K562 (cell line): ENCODE data around the gene TPX2. TPM values are rescaled to one million over a fixed set of nuclear protein-coding genes. Genes with fewer than 3 reads are reported as not detected.

Experiments used
- ATAC-seq: fragments of 200-7000 bp; cut with Tn5 transposase; 3 replicates; pipeline ENCODE4 v1.9.1; 2020; ENCODE audit warnings: moderate library complexity
- BruUV-seq: library from RNA; stranded (reverse); fragments of 400-500 nt; replicated peaks from 2 replicates; lab custom pipeline; 2021; lab: Mats Ljungman, UMichigan
- CTCF ChIA-PET: fragments of 300-600 bp; formaldehyde crosslinking; extraction: SDS; loops from one replicate; lab custom pipeline; 2021; ENCODE audit warnings: low intra/inter-chr PET ratio; lab: Yijun Ruan, JAX
- POLR2A ChIA-PET: fragments of 300-600, 350-650 bp; sonication (Branson Sonifier 250); formaldehyde crosslinking; extraction: SDS; loops from one replicate; lab custom pipeline; 2021; ENCODE audit warnings: antibody characterized with exemption, inconsistent platforms; lab: Yijun Ruan, JAX
- DNase-seq, 4 experiments: peaks; one replicate each; pipeline versions ENCODE4 v3.0.0 to v3.0.0-alpha.2; 2011 to 2018; ENCODE audit warnings: low spot score in 3 of 4, mixed read lengths in 3 of 4; ENCODE audit errors: extremely low read depth in 1 of 4
- FAIRE-seq: peaks from 2 replicates; lab custom pipeline; 2011; peaks lifted over from hg19 to GRCh38; lab: Jason Lieb, UNC
- H2AFZ ChIP-seq: 2 replicates; pipeline ENCODE4 v1.6.0; 2011; ENCODE audit warnings: low read depth, low read length, control low read depth, inconsistent platforms
- H3K27ac ChIP-seq: fragments of 200-600 bp; 3 replicates; pipeline ENCODE4 v1.8.0; 2011; ENCODE audit warnings: low read depth, mild to moderate bottlenecking, control low read depth, inconsistent platforms, low read length, moderate library complexity, mixed read lengths; ENCODE audit errors: extremely low read depth
- H3K27me3 ChIP-seq, 2 experiments: fragments of 300-600 bp in 1 of 2; 2 replicates in 1 of 2; 3 replicates in 1 of 2; pipeline versions ENCODE4 v1.6.0 to v1.8.0; 2011; ENCODE audit warnings: inconsistent platforms in 2 of 2, low read length in 2 of 2, mild to moderate bottlenecking in 1 of 2, mixed read lengths in 1 of 2, moderate library complexity in 1 of 2; ENCODE audit not compliant: control insufficient read depth in 2 of 2, insufficient read depth in 2 of 2
- H3K36me3 ChIP-seq: fragments of 300-600 bp; 3 replicates; pipeline ENCODE4 v1.8.0; 2011; ENCODE audit warnings: mild to moderate bottlenecking, low read length, inconsistent platforms; ENCODE audit not compliant: control insufficient read depth, insufficient read depth
- H3K4me1 ChIP-seq, 2 experiments: fragments of 200-600 bp in 1 of 2; replicated peaks in 1 of 2; 2 replicates in 1 of 2; 3 replicates in 1 of 2; pipeline versions ENCODE4 v1.5.1 to v1.8.0; 2011; ENCODE audit warnings: inconsistent platforms in 2 of 2, low read length in 2 of 2, mild to moderate bottlenecking in 1 of 2, mixed read lengths in 1 of 2, moderate library complexity in 1 of 2; ENCODE audit not compliant: control insufficient read depth in 2 of 2, insufficient read depth in 2 of 2
- H3K4me2 ChIP-seq: 2 replicates; pipeline ENCODE4 v1.6.1; 2011; ENCODE audit warnings: low read length, control low read depth, inconsistent platforms, mixed read lengths; ENCODE audit not compliant: insufficient read depth
- H3K4me3 ChIP-seq: fragments of 200-600 bp; sonication (generic), shearing (Covaris generic); 2 replicates; pipeline ENCODE4 v1.5.1; 2016; ENCODE audit warnings: control low read depth, inconsistent platforms
- H3K79me2 ChIP-seq: fragments of 200-600 bp; 3 replicates; pipeline ENCODE4 v1.8.0; 2011; ENCODE audit warnings: low read length, inconsistent platforms; ENCODE audit not compliant: control insufficient read depth, insufficient read depth
- H3K9ac ChIP-seq, 2 experiments: 2 replicates each; pipeline versions ENCODE4 v1.6.0 to v1.6.1; 2011; ENCODE audit warnings: low read depth in 2 of 2, low read length in 2 of 2, control low read depth in 1 of 2, inconsistent platforms in 1 of 2, mild to moderate bottlenecking in 1 of 2, mixed read lengths in 1 of 2; ENCODE audit not compliant: insufficient read depth in 1 of 2
- H3K9me1 ChIP-seq: one replicate; pipeline ENCODE4 v1.6.0; 2011; ENCODE audit warnings: inconsistent platforms, mild to moderate bottlenecking, low read length, moderate library complexity; ENCODE audit not compliant: control insufficient read depth, insufficient read depth
- H3K9me3 ChIP-seq: replicated peaks from 2 replicates; pipeline ENCODE4 v1.5.1; 2011; ENCODE audit warnings: low read depth, low read length, inconsistent platforms; ENCODE audit not compliant: control insufficient read depth, insufficient read depth
- H4K20me1 ChIP-seq: replicated peaks from 2 replicates; pipeline ENCODE4 v1.6.1; 2011; ENCODE audit warnings: low read length, inconsistent platforms, mixed read lengths; ENCODE audit not compliant: control insufficient read depth, insufficient read depth
- CREB1 ChIP-seq, 2 experiments: sonication (generic) in 1 of 2; formaldehyde crosslinking in 1 of 2; IDR thresholded peaks; 2 replicates each; pipeline versions ENCODE4 v1.6.1 to v1.8.0; 2012 to 2022; ENCODE audit warnings: inconsistent platforms in 1 of 2, mild to moderate bottlenecking in 1 of 2, missing genetic modification reagents in 1 of 2, moderate library complexity in 1 of 2
- ELF2 ChIP-seq: fragments of 250-450 bp; sonication (Bioruptor Pico); IDR thresholded peaks from 2 replicates; pipeline ENCODE4 v1.5.0; 2021; ENCODE audit warnings: mild to moderate bottlenecking
- MAZ ChIP-seq, 2 experiments: fragments of 450-650 bp in 1 of 2; sonication (generic) in 1 of 2; formaldehyde crosslinking; IDR thresholded peaks in 1 of 2; conservative IDR thresholded peaks in 1 of 2; 2 replicates each; pipeline versions ENCODE4 v1.4.0 to v1.5.0; 2020; ENCODE audit warnings: mild to moderate bottlenecking in 1 of 2, missing genetic modification reagents in 1 of 2
- MBD2 ChIP-seq: sonication (generic); IDR thresholded peaks from 2 replicates; pipeline ENCODE4 v1.6.1; 2016; ENCODE audit warnings: low read depth, borderline replicate concordance
- NFATC3 ChIP-seq: fragments of 450-650 bp; IDR thresholded peaks from 2 replicates; pipeline ENCODE4 v1.6.1; 2017; ENCODE audit warnings: mild to moderate bottlenecking
- NONO ChIP-seq, 2 experiments: fragments of 200-400 bp in 1 of 2; fragments of 450-650 bp in 1 of 2; formaldehyde crosslinking in 1 of 2; IDR thresholded peaks; 2 replicates each; pipeline ENCODE4 v1.6.1; 2017; ENCODE audit warnings: low read depth in 2 of 2, mild to moderate bottlenecking in 2 of 2, moderate library complexity in 2 of 2, low read length in 1 of 2
- PCBP1 ChIP-seq: fragments of 200-400 bp; formaldehyde crosslinking; IDR thresholded peaks from 2 replicates; pipeline ENCODE4 v1.6.1; 2018; ENCODE audit warnings: mild to moderate bottlenecking, low read depth, low read length; ENCODE audit not compliant: poor library complexity, severe bottlenecking
- TEAD1 ChIP-seq, 2 experiments: fragments of 450-650 bp in 1 of 2; sonication (generic) in 1 of 2; formaldehyde crosslinking; IDR thresholded peaks; 2 replicates each; pipeline versions ENCODE4 v1.4.0 to v1.8.0; 2020 to 2022; ENCODE audit warnings: mild to moderate bottlenecking in 2 of 2, missing genetic modification reagents in 1 of 2
- ZNF586 ChIP-seq: fragments of 450-650 bp; formaldehyde crosslinking; conservative IDR thresholded peaks from 2 replicates; pipeline ENCODE4 v1.4.0; 2020; ENCODE audit warnings: mild to moderate bottlenecking, moderate library complexity
- WGBS: fragments of 100-300 bp; shearing (Covaris generic); methylation state at CpG from one replicate; pipeline ENCODE4 v1.1.6; 2016; ENCODE audit warnings: low coverage, mixed read lengths; ENCODE audit not compliant: insufficient coverage; ENCODE audit errors: missing lambda C conversion rate; 5-methylcytosine and 5-hydroxymethylcytosine counted together
- in situ Hi-C: fragments of 300-500 bp; cut with MboI; formaldehyde crosslinking; loops from 4 replicates; pipeline ENCODE4 v1.15.0; 2018; ENCODE audit warnings: inconsistent platforms, mixed read lengths
- intact Hi-C: fragments of 100-400 bp; cut with micrococcal nuclease; formaldehyde crosslinking; loops from 2 replicates; pipeline ENCODE4 v1.14.2; 2022
- polyA plus RNA-seq, 8 experiments: library from polyadenylated mRNA; depleted of rRNA in 4 of 8; stranded (reverse) in 5 of 8; unstranded in 3 of 8; fragments of >200 nt; fragmentation: Nextera tagmentation in 2 of 8; fragmentation: Illumina TruSeq in 1 of 8; extraction: Ambion mirVana in 2 of 8; extraction: Trizol in 1 of 8; gene quantifications; 2 replicates each; pipeline versions ENCODE4 v1.2.1 to v1.2.3, GENCODE V29; 2011 to 2014; ENCODE audit warnings: inconsistent platforms in 1 of 8, missing spikeins in 1 of 8
- total RNA-seq, 7 experiments: library from RNA; depleted of rRNA in 6 of 7; stranded (reverse); fragments of >200 nt in 6 of 7; fragmentation: Illumina TruSeq in 2 of 7; extraction: Trizol in 2 of 7; gene quantifications; 2 replicates each; pipeline versions ENCODE4 v1.2.1 to v1.2.3, GENCODE V29; 2011 to 2021; ENCODE audit warnings: low replicate concordance in 1 of 7
- TF ChIP-seq, protein P1 (sequence below): sonication (generic); formaldehyde crosslinking; IDR thresholded peaks from 2 replicates; pipeline ENCODE4 v1.8.1; 2023; ENCODE audit warnings: missing genetic modification reagents, mild to moderate bottlenecking, borderline replicate concordance
- TF ChIP-seq, protein P2 (sequence below): sonication (generic); formaldehyde crosslinking; IDR thresholded peaks from 2 replicates; pipeline ENCODE4 v1.8.0; 2022; ENCODE audit warnings: missing genetic modification reagents, mild to moderate bottlenecking, moderate library complexity, borderline replicate concordance
- TF ChIP-seq, protein P3 (sequence below): sonication (generic); formaldehyde crosslinking; IDR thresholded peaks from 2 replicates; pipeline ENCODE4 v1.9.0; 2022; ENCODE audit warnings: mild to moderate bottlenecking, missing genetic modification reagents

The TPX2 gene
- total and polyA plus RNA-seq, 9 of the 15 experiments (the other 6 are each of a cell fraction or from before 2014, with no cell fraction given), result 48.0 to 241 (median 133) TPM

DNA sequence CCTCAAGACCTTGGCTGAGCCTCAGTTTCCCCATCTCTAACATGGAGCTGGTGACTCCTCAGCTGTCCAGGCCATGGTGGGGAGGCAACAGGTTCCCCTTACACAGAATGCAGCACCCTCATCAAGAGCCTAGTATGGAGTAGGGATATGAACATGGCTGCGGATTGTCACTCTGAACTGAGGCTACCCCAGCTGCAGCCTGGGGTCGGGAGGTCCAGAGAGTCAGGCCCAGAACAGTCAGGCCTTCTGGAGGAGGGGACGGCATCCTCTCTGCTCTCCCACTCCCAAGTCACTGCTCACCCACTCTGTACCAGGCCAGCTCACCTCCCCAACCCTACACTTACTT lies 107.7 kb downstream of the TPX2 start:
- WGBS, result 33% methylated on average over 3 of the region's 3 CpGs
- Histone ChIP-seq H4K20me1 (peaks cover 15% of the 10 kb centered on the region), H3K27me3 (peaks cover 10 to 44% of the 10 kb centered on the region in 2 experiments; a peak in 4 of 5 replicates), H3K9ac (no peak overlapping the region), H3K4me1 (peaks cover 0 to 48% of the 10 kb centered on the region in 2 experiments; a peak in 3 of 5 replicates), H2AFZ (no peak overlapping the region), H3K9me3 (no peaks in the 10 kb centered on the region), H3K79me2 (no peaks in the 10 kb centered on the region), H3K36me3 (no peaks in the 10 kb centered on the region), H3K4me2 (no peak overlapping the region), H3K9me1 (no peaks in the 10 kb centered on the region), H3K27ac (no peak overlapping the region), H3K4me3 (no peak overlapping the region)
- DNase-seq, result no peak
- POLR2A ChIA-PET, result interaction anchor here (0.6 to 1.0 kb wide), 5 partner anchors 8 to 136 kb away, joined by 3 read pairs; no protein-coding TSS in a partner anchor
- CTCF ChIA-PET, result interaction anchor here (1.0 to 2.6 kb wide), 5 partner anchors 9 to 185 kb away, joined by 3 to 18 read pairs (median 6); no protein-coding TSS in a partner anchor
- ATAC-seq, result no peak; the same call in 2 of the 3 replicates
- FAIRE-seq, result no peak
- no TSS peak for BruUV-seq
- intact Hi-C loops, result loop anchor here (1.0 kb wide), 1 partner anchor 24 kb away; no protein-coding TSS in a partner anchor
- in situ Hi-C loops, result loop anchor here (25.0 kb wide), 1 partner anchor 816 kb away; the partner anchor contains the start of gene C20orf203
- TF ChIP-seq PCBP1 (no peak), ZNF586 (CRISPR knock-in tag) (no peak), NONO (IDR thresholded peaks at IDR 0.05; ENCODE audit: low read depth in 2 of 2, low read length in 1 of 2) (0 out of 4 replicates have a peak, but pooled peaks of 1 of the 2 experiments have one; percentile 17), MBD2 (no peak), NFATC3 (no peak), MAZ (CRISPR knock-in tag; conservative IDR thresholded peaks at IDR 0.05 in 1 of 2, IDR thresholded peaks at IDR 0.05 in 1 of 2) (peak in 1 of 2 experiments; percentile 27; a peak in 1 of 4 replicates), TEAD1 (CRISPR knock-in tag; IDR thresholded peaks at IDR 0.05) (0 out of 4 replicates have a peak, but pooled peaks of 1 of the 2 experiments have one; percentile 16), ELF2 (CRISPR knock-in tag) (no peak), CREB1 (IDR thresholded peaks at IDR 0.05) (no peak), CREB1 (CRISPR knock-in tag; IDR thresholded peaks at IDR 0.05) (no peak)
- TF ChIP-seq, protein P1, sequence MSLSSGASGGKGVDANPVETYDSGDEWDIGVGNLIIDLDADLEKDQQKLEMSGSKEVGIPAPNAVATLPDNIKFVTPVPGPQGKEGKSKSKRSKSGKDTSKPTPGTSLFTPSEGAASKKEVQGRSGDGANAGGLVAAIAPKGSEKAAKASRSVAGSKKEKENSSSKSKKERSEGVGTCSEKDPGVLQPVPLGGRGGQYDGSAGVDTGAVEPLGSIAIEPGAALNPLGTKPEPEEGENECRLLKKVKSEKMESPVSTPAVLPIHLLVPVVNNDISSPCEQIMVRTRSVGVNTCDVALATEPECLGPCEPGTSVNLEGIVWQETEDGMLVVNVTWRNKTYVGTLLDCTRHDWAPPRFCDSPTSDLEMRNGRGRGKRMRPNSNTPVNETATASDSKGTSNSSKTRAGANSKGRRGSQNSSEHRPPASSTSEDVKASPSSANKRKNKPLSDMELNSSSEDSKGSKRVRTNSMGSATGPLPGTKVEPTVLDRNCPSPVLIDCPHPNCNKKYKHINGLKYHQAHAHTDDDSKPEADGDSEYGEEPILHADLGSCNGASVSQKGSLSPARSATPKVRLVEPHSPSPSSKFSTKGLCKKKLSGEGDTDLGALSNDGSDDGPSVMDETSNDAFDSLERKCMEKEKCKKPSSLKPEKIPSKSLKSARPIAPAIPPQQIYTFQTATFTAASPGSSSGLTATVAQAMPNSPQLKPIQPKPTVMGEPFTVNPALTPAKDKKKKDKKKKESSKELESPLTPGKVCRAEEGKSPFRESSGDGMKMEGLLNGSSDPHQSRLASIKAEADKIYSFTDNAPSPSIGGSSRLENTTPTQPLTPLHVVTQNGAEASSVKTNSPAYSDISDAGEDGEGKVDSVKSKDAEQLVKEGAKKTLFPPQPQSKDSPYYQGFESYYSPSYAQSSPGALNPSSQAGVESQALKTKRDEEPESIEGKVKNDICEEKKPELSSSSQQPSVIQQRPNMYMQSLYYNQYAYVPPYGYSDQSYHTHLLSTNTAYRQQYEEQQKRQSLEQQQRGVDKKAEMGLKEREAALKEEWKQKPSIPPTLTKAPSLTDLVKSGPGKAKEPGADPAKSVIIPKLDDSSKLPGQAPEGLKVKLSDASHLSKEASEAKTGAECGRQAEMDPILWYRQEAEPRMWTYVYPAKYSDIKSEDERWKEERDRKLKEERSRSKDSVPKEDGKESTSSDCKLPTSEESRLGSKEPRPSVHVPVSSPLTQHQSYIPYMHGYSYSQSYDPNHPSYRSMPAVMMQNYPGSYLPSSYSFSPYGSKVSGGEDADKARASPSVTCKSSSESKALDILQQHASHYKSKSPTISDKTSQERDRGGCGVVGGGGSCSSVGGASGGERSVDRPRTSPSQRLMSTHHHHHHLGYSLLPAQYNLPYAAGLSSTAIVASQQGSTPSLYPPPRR, result no peak
- TF ChIP-seq, protein P2, sequence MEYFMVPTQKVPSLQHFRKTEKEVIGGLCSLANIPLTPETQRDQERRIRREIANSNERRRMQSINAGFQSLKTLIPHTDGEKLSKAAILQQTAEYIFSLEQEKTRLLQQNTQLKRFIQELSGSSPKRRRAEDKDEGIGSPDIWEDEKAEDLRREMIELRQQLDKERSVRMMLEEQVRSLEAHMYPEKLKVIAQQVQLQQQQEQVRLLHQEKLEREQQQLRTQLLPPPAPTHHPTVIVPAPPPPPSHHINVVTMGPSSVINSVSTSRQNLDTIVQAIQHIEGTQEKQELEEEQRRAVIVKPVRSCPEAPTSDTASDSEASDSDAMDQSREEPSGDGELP (CRISPR knock-in tag), result peak; percentile 37; the same call in 1 of the 2 replicates
- TF ChIP-seq, protein P3, sequence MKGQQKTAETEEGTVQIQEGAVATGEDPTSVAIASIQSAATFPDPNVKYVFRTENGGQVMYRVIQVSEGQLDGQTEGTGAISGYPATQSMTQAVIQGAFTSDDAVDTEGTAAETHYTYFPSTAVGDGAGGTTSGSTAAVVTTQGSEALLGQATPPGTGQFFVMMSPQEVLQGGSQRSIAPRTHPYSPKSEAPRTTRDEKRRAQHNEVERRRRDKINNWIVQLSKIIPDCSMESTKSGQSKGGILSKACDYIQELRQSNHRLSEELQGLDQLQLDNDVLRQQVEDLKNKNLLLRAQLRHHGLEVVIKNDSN (CRISPR knock-in tag), result no peak
